ENCODE results near the gene FITM1. TPM values are rescaled to one million over a fixed set of nuclear protein-coding genes. Genes with fewer than 3 reads are reported as not detected.

FITM1 gene
- polyA plus RNA-seq, 1 donor (not counting 4 experiments of a cell fraction or from before 2014, with no cell fraction given), result not detected

DNA sequence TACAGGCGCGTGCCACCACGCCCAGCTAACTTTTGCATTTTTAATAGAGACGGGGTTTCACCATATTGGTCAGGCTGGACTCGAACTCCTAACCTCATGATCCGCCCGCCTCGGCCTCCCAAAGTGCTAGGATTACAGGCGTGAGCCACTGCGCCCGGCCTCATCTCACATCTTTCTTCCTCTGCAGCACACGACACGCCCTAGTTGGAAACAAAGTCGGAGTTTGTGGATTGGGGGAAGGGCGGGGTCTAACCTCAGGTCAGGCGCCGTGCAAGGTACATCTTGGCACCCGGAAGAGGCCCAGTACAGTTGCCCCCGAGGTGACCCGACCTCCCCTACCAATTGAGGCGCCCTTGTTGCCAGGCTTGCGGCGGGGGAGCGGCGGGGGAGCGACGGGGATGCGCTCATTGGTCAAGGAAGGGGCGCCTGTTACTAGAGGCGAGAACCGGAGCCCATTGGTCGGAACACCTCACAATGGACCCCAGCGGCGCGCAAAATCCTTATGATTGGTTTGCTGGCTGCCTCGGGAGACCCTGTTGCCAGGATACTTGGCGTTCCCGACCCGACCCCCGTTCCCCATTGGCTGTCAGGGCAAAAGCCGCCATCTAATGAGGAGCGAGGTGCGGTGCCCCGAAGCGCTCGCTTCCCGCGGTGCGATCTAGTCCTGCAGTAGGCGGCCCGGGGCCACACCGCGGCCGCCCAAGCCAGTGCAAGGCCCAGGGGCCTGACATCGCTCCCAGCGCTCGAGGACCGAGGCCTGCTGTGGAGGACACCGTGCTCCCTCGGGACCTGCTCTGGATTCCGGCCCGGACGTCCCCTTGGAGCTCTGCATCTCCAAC lies 41.2 kb downstream of the FITM1 start, which contains the start of gene REC8:
Gene REC8 (plus strand): TSS at position 659 of the 839 bp plus-strand sequence. CDS start 473 bp downstream, outside the sequence.
- dilution Hi-C loops (cut with MboI; ENCODE audit: extremely low pct_ligation_motif_present, low sequenced_read_pairs), result no loop called here
- no peak for FAIRE-seq
- TF ChIP-seq, protein P1, sequence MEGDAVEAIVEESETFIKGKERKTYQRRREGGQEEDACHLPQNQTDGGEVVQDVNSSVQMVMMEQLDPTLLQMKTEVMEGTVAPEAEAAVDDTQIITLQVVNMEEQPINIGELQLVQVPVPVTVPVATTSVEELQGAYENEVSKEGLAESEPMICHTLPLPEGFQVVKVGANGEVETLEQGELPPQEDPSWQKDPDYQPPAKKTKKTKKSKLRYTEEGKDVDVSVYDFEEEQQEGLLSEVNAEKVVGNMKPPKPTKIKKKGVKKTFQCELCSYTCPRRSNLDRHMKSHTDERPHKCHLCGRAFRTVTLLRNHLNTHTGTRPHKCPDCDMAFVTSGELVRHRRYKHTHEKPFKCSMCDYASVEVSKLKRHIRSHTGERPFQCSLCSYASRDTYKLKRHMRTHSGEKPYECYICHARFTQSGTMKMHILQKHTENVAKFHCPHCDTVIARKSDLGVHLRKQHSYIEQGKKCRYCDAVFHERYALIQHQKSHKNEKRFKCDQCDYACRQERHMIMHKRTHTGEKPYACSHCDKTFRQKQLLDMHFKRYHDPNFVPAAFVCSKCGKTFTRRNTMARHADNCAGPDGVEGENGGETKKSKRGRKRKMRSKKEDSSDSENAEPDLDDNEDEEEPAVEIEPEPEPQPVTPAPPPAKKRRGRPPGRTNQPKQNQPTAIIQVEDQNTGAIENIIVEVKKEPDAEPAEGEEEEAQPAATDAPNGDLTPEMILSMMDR (optimal IDR thresholded peaks at IDR 0.05 in 1 of 3, IDR thresholded peaks at IDR 0.05 in 1 of 3, conservative IDR thresholded peaks at IDR 0.05 in 1 of 3; ENCODE audit: extremely low read depth in 1 of 3, insufficient read depth in 2 of 3, low read length in 3 of 3), result no peak
- TF ChIP-seq EZH2 (IDR thresholded peaks at IDR 0.05; ENCODE audit: low read length), result no peak

DNA sequence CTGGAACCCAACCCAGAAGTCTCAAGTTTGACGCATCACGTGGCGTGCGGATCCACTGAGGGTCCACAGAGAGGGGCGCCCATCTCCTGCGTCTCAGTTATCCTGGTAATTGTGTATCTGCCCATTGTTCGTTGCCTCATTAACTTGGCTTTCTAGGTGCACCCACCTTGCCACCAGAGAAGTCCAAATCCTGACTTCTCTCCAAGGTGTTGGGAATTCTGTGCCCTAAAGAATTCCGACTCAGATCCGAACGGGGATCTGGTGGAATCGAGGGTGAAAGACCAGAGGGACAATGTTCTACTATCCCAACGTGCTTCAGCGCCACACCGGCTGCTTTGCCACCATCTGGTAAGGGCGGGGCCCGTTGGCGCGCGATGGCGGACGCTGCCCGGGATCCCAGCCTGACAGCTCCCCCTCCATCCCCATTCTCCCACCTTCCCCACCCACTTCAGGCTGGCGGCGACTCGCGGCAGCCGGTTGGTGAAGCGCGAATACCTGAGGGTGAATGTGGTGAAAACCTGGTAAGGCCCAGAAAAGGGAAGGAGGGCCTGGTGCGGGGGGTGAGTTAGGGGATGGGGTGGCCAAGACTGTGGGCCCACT lies 41.9 kb downstream of the FITM1 start:
- H2AFZ ChIP-seq (ENCODE audit: control insufficient read depth, low read length), result no peak overlapping the region
- no peak overlapping the region for H3K27ac ChIP-seq (ENCODE audit: control insufficient read depth, insufficient read depth, low read length)
- H3K9me3 ChIP-seq (ENCODE audit: control insufficient read depth, low read depth, low read length), result no peaks in the 10 kb centered on the region
- H3K9me1 ChIP-seq (ENCODE audit: control insufficient read depth, extremely low read depth, insufficient read depth, low read length), result no peaks in the 10 kb centered on the region
- H3K9ac ChIP-seq (ENCODE audit: control insufficient read depth, extremely low read depth, insufficient read depth, low read length), result no peak overlapping the region
- H3K4me3 ChIP-seq (ENCODE audit: control insufficient read depth in 2 of 3, extremely low read depth in 1 of 3, insufficient read depth in 2 of 3, low read depth in 1 of 3, low read length in 3 of 3), result no peak overlapping the region
- no peak for TF ChIP-seq EZH2 (IDR thresholded peaks at IDR 0.05; ENCODE audit: low read length)
- TF ChIP-seq, protein P1 (optimal IDR thresholded peaks at IDR 0.05 in 1 of 3, IDR thresholded peaks at IDR 0.05 in 1 of 3, conservative IDR thresholded peaks at IDR 0.05 in 1 of 3; ENCODE audit: extremely low read depth in 1 of 3, insufficient read depth in 2 of 3, low read length in 3 of 3), result no peak
- no peaks in the 10 kb centered on the region for H4K20me1 ChIP-seq (ENCODE audit: control insufficient read depth, extremely low read depth, insufficient read depth, low read length)
- H3K36me3 ChIP-seq (ENCODE audit: control insufficient read depth in 2 of 2, extremely low read depth in 1 of 2, insufficient read depth in 2 of 2, low read length in 2 of 2), result peaks cover 9 to 34% of the 10 kb centered on the region in 2 experiments
- no peaks in the 10 kb centered on the region for H3K27me3 ChIP-seq (ENCODE audit: control insufficient read depth, extremely low read depth, insufficient read depth, low read length)
- dilution Hi-C loops (cut with MboI; ENCODE audit: extremely low pct_ligation_motif_present, low sequenced_read_pairs), result no loop called here
- no peak overlapping the region for H3K4me2 ChIP-seq (ENCODE audit: control insufficient read depth, extremely low read depth, insufficient read depth, low read depth, low read length)
- H3K4me1 ChIP-seq (ENCODE audit: control insufficient read depth, extremely low read depth, insufficient read depth, low read length), result no peaks in the 10 kb centered on the region
- no peak for DNase-seq (ENCODE audit: low read depth, low spot score)
- no peak for FAIRE-seq
- no peaks in the 10 kb centered on the region for H3K79me2 ChIP-seq (ENCODE audit: control insufficient read depth, insufficient read depth, low read length)

More for the DNA sequence above, 41.2 kb downstream of the FITM1 start, which contains the start of gene REC8:
- Histone ChIP-seq H3K4me2 (ENCODE audit: control insufficient read depth, extremely low read depth, insufficient read depth, low read depth, low read length) (no peak within 1 kb of the TSS), H2AFZ (ENCODE audit: control insufficient read depth, low read length) (no peak within 1 kb of the TSS), H3K9ac (ENCODE audit: control insufficient read depth, extremely low read depth, insufficient read depth, low read length) (no peak within 1 kb of the TSS), H3K9me1 (ENCODE audit: control insufficient read depth, extremely low read depth, insufficient read depth, low read length) (no peaks in the 10 kb centered on the region), H3K4me1 (ENCODE audit: control insufficient read depth, extremely low read depth, insufficient read depth, low read length) (no peaks in the 10 kb centered on the region), H3K27ac (ENCODE audit: control insufficient read depth, insufficient read depth, low read length) (no peak within 1 kb of the TSS), H3K36me3 (ENCODE audit: control insufficient read depth in 2 of 2, extremely low read depth in 1 of 2, insufficient read depth in 2 of 2, low read length in 2 of 2) (peaks cover 9 to 31% of the 10 kb centered on the region in 2 experiments), H3K79me2 (ENCODE audit: control insufficient read depth, insufficient read depth, low read length) (no peaks in the 10 kb centered on the region), H3K27me3 (ENCODE audit: control insufficient read depth, extremely low read depth, insufficient read depth, low read length) (no peaks in the 10 kb centered on the region), H3K9me3 (ENCODE audit: control insufficient read depth, low read depth, low read length) (no peaks in the 10 kb centered on the region), H3K4me3 (ENCODE audit: control insufficient read depth in 2 of 3, extremely low read depth in 1 of 3, insufficient read depth in 2 of 3, low read depth in 1 of 3, low read length in 3 of 3) (no peak within 1 kb of the TSS), H4K20me1 (ENCODE audit: control insufficient read depth, extremely low read depth, insufficient read depth, low read length) (no peaks in the 10 kb centered on the region)
- no peak for DNase-seq (ENCODE audit: low read depth, low spot score)
